ENCODE measurements around the gene SULT2B1.

- TF ChIP-seq CTCF (IDR thresholded peaks at IDR 0.05) (no peak), POLR2A (IDR thresholded peaks at IDR 0.05) (no peak), POLR2AphosphoS5 (IDR thresholded peaks at IDR 0.05) (no peak)
Measured at GRCh38 chr19:48548253-48548911, 3.6 kb upstream of the SULT2B1 start.

Measured in prostate gland (tissue), 2 donors.